Anterior cingulate cortex (tissue), 58 donors: ENCODE results near the gene DNAJC18.
"Not testable (repeated sequence)": the region's sequence is repeated elsewhere in the genome, so short reads cannot be mapped to it uniquely, and the experiment has no call there.

Experiments used
- DNase-seq, 58 donors: peaks; one replicate each; lab custom pipeline; 2025; lab: John Stamatoyannopoulos, UW

The DNAJC18 gene

GRCh38 chr5:139390639-139391569 lies 48.4 kb downstream of the DNAJC18 start:
- no peak for DNase-seq

- no peak for DNase-seq
Observed at GRCh38 chr5:139389701-139390638, 49.4 kb downstream of the DNAJC18 start, which contains the start of gene MZB1. TSS of gene MZB1 (minus strand) at chr5:139389913. CDS start at chr5:139389856, 57 bp downstream.

- DNase-seq: no peak
Observed at GRCh38 chr5:139388198-139388821, 51.0 kb downstream of the DNAJC18 start.

- no peak for DNase-seq
Observed at GRCh38 chr5:139387611-139388197, 51.6 kb downstream of the DNAJC18 start.

GRCh38 chr5:139386956-139387355 lies 52.4 kb downstream of the DNAJC18 start:
- DNase-seq: not testable (repeated sequence)

- DNase-seq: no peak
Observed at GRCh38 chr5:139386050-139386438, 53.3 kb downstream of the DNAJC18 start.

- no peak for DNase-seq
Observed at GRCh38 chr5:139385061-139386049, 54.0 kb downstream of the DNAJC18 start.

- no peak for DNase-seq
Observed at GRCh38 chr5:139384591-139385051, 54.7 kb downstream of the DNAJC18 start.

- no peak for DNase-seq
Observed at GRCh38 chr5:139383993-139384590, 55.2 kb downstream of the DNAJC18 start.

- no peak for DNase-seq
Observed at GRCh38 chr5:139383275-139383992, 55.9 kb downstream of the DNAJC18 start, which contains the start of gene SLC23A1. TSS of gene SLC23A1 (minus strand) at chr5:139383297. CDS start at chr5:139383253, 44 bp downstream.

GRCh38 chr5:139382807-139383206 lies 56.5 kb downstream of the DNAJC18 start:
- DNase-seq: no peak

GRCh38 chr5:139381837-139382761 lies 57.2 kb downstream of the DNAJC18 start:
- DNase-seq: no peak

- DNase-seq: no peak
Observed at GRCh38 chr5:139379626-139380449, 59.5 kb downstream of the DNAJC18 start.

GRCh38 chr5:139378941-139379361 lies 60.4 kb downstream of the DNAJC18 start:
- DNase-seq: no peak

GRCh38 chr5:139378101-139378825 lies 61.1 kb downstream of the DNAJC18 start:
- no peak for DNase-seq
